Brain microvascular endothelial cell (primary cell): ENCODE results near the gene MMP21.

Experiments
- DNase-seq: peaks from one replicate; pipeline ENCODE4 v3.0.0-alpha.2; 2020
- H3K27ac ChIP-seq: fragments of 250-450 bp; sonication (Bioruptor Pico); 2 replicates; pipeline ENCODE4 v1.5.1; 2020; ENCODE audit warnings: mild to moderate bottlenecking, moderate library complexity
- H3K27me3 ChIP-seq: fragments of 250-450 bp; sonication (Bioruptor Pico); replicated peaks from 2 replicates; pipeline ENCODE4 v1.5.1; 2020; ENCODE audit warnings: mild to moderate bottlenecking
- H3K36me3 ChIP-seq: fragments of 250-450 bp; sonication (Bioruptor Pico); replicated peaks from 2 replicates; pipeline ENCODE4 v1.5.1; 2020; ENCODE audit warnings: mild to moderate bottlenecking
- H3K4me3 ChIP-seq: 2 replicates; pipeline ENCODE4 v1.5.1; 2011; ENCODE audit warnings: low read depth, mild to moderate bottlenecking, control low read depth, low read length, moderate library complexity
- CTCF ChIP-seq: IDR thresholded peaks from 2 replicates; pipeline ENCODE4 v1.5.1; 2011; ENCODE audit warnings: low read depth, mild to moderate bottlenecking, moderate library complexity, low read length, control low read depth, inconsistent platforms; ENCODE audit errors: missing control alignments
- in situ Hi-C: cut with HindIII; loops from 2 replicates; pipeline ENCODE4 v1.10.0; 2017; ENCODE audit warnings: low sequenced_read_pairs, low pct_ligation_motif_present

MMP21 gene

GRCh38 chr10:125817337-125817946, 41.8 kb upstream of the MMP21 start:
- H3K27me3 ChIP-seq = no peaks in the 10 kb centered on the region
- H3K36me3 ChIP-seq = peaks cover 10% of the 10 kb centered on the region
- no peak overlapping the region for H3K4me3 ChIP-seq
- no peak overlapping the region for H3K27ac ChIP-seq
- TF ChIP-seq CTCF = no peak
- no peak for DNase-seq
- in situ Hi-C loops = no loop called here

- in situ Hi-C loops = no loop called here
- Histone ChIP-seq H3K27ac (no peak overlapping the region), H3K36me3 (peaks cover 10% of the 10 kb centered on the region), H3K4me3 (no peak overlapping the region), H3K27me3 (no peaks in the 10 kb centered on the region)
- DNase-seq = no peak
- TF ChIP-seq CTCF = no peak
Measured at GRCh38 chr10:125816548-125816947, 40.9 kb upstream of the MMP21 start.

GRCh38 chr10:125815764-125816163, 40.1 kb upstream of the MMP21 start:
- Histone ChIP-seq H3K36me3 (peaks cover 12% of the 10 kb centered on the region), H3K4me3 (no peak overlapping the region), H3K27me3 (no peaks in the 10 kb centered on the region), H3K27ac (no peak overlapping the region)
- in situ Hi-C loops = no loop called here
- DNase-seq = no peak
- no peak for TF ChIP-seq CTCF

GRCh38 chr10:125812128-125812750, 36.6 kb upstream of the MMP21 start:
- DNase-seq = peak; percentile 9
- no peak for TF ChIP-seq CTCF
- Histone ChIP-seq H3K27ac (no peak overlapping the region), H3K4me3 (no peak overlapping the region), H3K36me3 (peaks cover 13% of the 10 kb centered on the region), H3K27me3 (no peaks in the 10 kb centered on the region)
- in situ Hi-C loops = no loop called here

- no peak for TF ChIP-seq CTCF
- in situ Hi-C loops = no loop called here
- peaks cover 13% of the 10 kb centered on the region for H3K36me3 ChIP-seq
Measured at GRCh38 chr10:125811251-125811650, 35.6 kb upstream of the MMP21 start.

GRCh38 chr10:125808047-125808446, 32.4 kb upstream of the MMP21 start:
- Histone ChIP-seq H3K27me3 (no peaks in the 10 kb centered on the region), H3K27ac (no peak overlapping the region), H3K36me3 (peaks cover 14% of the 10 kb centered on the region), H3K4me3 (no peak overlapping the region)
- no peak for DNase-seq
- no peak for TF ChIP-seq CTCF
- in situ Hi-C loops = no loop called here

More at GRCh38 chr10:125811251-125811650, 35.6 kb upstream of the MMP21 start:
- Histone ChIP-seq H3K27me3 (no peaks in the 10 kb centered on the region), H3K4me3 (no peak overlapping the region), H3K27ac (no peak overlapping the region)
- no peak for DNase-seq
